ENCODE results near the gene PHF14.

DNA sequence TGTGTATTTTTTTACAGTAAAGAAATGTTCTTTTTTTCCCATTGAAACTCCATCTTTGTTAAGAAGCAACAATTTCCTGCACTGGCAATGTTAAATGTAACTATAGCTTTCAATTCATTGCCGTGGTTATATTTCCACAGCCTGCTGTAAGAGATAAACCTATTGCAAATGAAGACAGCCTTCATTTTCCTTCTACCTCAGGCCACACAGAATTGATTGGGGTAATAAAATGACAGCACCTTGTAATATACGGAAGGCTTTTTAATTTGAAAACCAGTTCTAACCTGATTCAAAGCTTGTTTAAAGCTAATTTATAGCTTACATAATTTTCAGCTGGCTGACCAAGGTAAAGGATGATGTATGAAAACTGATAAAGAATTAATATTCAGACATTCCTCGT lies 161.9 kb downstream of the PHF14 start:
- TF ChIP-seq, protein P1, sequence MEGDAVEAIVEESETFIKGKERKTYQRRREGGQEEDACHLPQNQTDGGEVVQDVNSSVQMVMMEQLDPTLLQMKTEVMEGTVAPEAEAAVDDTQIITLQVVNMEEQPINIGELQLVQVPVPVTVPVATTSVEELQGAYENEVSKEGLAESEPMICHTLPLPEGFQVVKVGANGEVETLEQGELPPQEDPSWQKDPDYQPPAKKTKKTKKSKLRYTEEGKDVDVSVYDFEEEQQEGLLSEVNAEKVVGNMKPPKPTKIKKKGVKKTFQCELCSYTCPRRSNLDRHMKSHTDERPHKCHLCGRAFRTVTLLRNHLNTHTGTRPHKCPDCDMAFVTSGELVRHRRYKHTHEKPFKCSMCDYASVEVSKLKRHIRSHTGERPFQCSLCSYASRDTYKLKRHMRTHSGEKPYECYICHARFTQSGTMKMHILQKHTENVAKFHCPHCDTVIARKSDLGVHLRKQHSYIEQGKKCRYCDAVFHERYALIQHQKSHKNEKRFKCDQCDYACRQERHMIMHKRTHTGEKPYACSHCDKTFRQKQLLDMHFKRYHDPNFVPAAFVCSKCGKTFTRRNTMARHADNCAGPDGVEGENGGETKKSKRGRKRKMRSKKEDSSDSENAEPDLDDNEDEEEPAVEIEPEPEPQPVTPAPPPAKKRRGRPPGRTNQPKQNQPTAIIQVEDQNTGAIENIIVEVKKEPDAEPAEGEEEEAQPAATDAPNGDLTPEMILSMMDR (conservative IDR thresholded peaks at IDR 0.05 in 1 of 2, IDR thresholded peaks at IDR 0.05 in 1 of 2; ENCODE audit: extremely low read depth in 1 of 2, insufficient read depth in 1 of 2, low read depth in 1 of 2, low read length in 2 of 2): no peak
- TF ChIP-seq EZH2 (IDR thresholded peaks at IDR 0.05; ENCODE audit: borderline replicate concordance, low read length): no peak
